Effector memory CD4-positive, alpha-beta T cell (primary cell): ENCODE data around the gene NGDN.

ENCODE experiments used
- DNase-seq, 3 donors: peaks; one replicate each; pipeline ENCODE4 v3.0.0-alpha.2; 2020
- H3K27ac ChIP-seq: 2 replicates; pipeline ENCODE4 v1.7.0; 2013; ENCODE audit warnings: mild to moderate bottlenecking, low read length, moderate library complexity; ENCODE audit not compliant: insufficient read depth, poor library complexity, severe bottlenecking
- H3K27me3 ChIP-seq: replicated peaks from 2 replicates; pipeline ENCODE4 v1.7.0; 2013; ENCODE audit warnings: mild to moderate bottlenecking, low read length; ENCODE audit not compliant: insufficient read depth, control insufficient read depth, poor library complexity, severe bottlenecking
- H3K36me3 ChIP-seq: 2 replicates; pipeline ENCODE4 v1.7.0; 2013; ENCODE audit warnings: mild to moderate bottlenecking, low read length, moderate library complexity; ENCODE audit not compliant: control insufficient read depth, insufficient read depth
- H3K4me1 ChIP-seq: 2 replicates; pipeline ENCODE4 v1.7.0; 2013; ENCODE audit warnings: low read length, mild to moderate bottlenecking; ENCODE audit not compliant: control insufficient read depth, insufficient read depth, poor library complexity, severe bottlenecking
- H3K4me3 ChIP-seq: 2 replicates; pipeline ENCODE4 v1.7.0; 2013; ENCODE audit warnings: low read length, low read depth, mild to moderate bottlenecking; ENCODE audit not compliant: insufficient read depth, poor library complexity, severe bottlenecking
- H3K9me3 ChIP-seq: 2 replicates; pipeline ENCODE4 v1.7.0; 2013; ENCODE audit warnings: mild to moderate bottlenecking, low read length, moderate library complexity; ENCODE audit not compliant: control insufficient read depth

The NGDN gene

DNA sequence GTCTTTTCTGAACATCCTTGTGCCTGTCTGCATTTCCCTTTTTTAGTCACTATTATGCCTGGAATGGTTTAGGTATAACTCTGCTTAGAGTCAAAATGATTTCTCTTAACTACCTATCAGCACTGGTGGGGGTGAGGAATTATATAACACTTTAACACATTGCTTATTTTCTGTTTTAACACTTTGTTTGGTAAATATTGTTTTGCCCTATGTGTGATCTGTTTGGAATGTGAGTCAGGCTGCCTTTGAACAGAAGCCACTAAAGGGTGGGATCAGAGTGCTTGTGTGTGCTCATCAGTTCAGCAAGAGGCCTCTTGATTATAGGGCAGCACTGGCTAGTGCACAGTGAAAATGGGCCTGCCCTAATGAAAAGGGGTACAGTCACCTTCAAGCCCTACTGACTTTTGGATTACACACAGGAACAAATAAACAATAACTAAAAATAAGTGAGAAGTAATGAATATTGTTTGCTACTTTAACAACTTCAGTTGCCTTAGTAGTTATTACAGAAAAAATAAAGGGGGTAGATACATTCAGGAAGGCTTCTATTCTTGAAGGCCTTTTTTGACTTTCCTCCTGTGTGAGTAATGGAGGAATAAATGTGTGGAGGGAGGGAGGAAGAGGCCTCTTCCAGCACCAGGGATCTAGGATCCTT lies 23.2 kb downstream of the NGDN start:
- no peak overlapping the region for H3K4me3 ChIP-seq
- DNase-seq, result no peak
- H3K27ac ChIP-seq, result no peak overlapping the region
- no peaks in the 10 kb centered on the region for H3K27me3 ChIP-seq
- H3K36me3 ChIP-seq, result peaks cover 4% of the 10 kb centered on the region
- no peaks in the 10 kb centered on the region for H3K9me3 ChIP-seq
- H3K4me1 ChIP-seq, result no peaks in the 10 kb centered on the region

GRCh38 chr14:23494223-23494622 lies 24.7 kb downstream of the NGDN start:
- H3K4me1 ChIP-seq, result no peaks in the 10 kb centered on the region
- H3K27me3 ChIP-seq, result no peaks in the 10 kb centered on the region
- no peak overlapping the region for H3K27ac ChIP-seq
- no peaks in the 10 kb centered on the region for H3K9me3 ChIP-seq
- H3K4me3 ChIP-seq, result no peak overlapping the region
- DNase-seq, result no peak
- H3K36me3 ChIP-seq, result no peaks in the 10 kb centered on the region

DNA sequence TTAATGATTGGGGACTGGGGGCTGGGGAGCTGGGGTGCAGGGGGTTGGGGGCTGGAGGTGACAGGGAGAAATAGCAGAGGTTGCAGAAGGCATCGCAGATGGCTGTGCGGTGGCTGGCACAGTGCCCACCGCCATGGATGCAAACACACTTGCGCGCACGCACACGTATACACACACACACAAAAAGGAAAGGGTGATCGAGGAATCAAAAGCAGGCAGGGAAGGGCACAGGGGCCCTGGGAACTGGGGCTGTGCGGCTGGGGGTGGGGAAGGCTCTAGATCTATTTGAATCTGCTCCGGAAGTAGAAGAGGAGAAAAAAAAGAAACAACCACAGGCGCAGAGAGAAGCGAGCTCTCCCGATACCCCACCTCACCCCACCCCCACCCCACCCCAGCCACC lies 42.7 kb downstream of the NGDN start:
- Histone ChIP-seq H3K27ac (no peak overlapping the region), H3K27me3 (no peaks in the 10 kb centered on the region), H3K36me3 (no peaks in the 10 kb centered on the region), H3K4me3 (peak overlapping the region; percentile 36), H3K9me3 (no peaks in the 10 kb centered on the region), H3K4me1 (no peaks in the 10 kb centered on the region)
- no peak for DNase-seq

DNA sequence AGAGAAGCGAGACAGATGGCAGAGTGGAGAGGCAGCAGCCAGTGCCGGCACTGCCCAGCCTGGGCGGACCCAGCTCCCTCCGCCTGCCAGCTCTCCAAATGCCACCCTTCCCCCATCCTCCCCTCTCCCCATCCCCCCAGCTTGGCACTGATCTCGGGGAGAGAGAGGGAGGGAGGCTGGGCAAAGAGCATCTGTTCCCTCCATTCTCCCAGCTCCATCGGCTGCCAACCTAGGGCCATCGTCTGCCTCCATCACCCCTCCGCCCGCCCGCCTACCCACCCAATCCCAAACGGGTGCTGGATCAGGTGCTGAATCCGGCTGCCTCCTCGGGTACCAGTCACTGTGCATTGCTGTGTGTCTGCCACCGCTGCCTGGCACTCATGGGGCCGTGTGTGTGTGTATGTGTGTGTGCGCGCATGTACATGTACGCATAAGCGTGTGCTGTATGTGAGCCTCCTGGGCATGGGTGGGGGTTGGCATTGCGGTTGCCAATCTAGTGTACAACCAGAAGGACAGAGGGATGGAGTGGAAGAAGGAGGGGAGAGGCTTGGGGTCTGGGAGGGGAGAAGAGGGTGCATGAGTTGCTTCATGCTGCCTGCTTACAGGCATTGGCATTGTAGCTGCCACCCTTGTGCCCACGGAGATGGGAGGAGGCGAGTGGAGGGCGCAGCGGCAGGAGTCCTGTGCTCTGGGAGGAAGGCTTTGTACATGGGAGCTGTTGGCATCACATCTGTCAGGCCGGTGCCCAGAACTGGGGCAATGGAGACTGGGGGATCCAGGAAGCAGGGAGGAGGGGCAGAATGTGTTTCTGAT lies 43.7 kb downstream of the NGDN start:
- no peaks in the 10 kb centered on the region for H3K9me3 ChIP-seq
- DNase-seq, result no peak
- H3K27me3 ChIP-seq, result no peaks in the 10 kb centered on the region
- no peak overlapping the region for H3K27ac ChIP-seq
- no peaks in the 10 kb centered on the region for H3K36me3 ChIP-seq
- H3K4me3 ChIP-seq, result no peak overlapping the region
- no peaks in the 10 kb centered on the region for H3K4me1 ChIP-seq

DNA sequence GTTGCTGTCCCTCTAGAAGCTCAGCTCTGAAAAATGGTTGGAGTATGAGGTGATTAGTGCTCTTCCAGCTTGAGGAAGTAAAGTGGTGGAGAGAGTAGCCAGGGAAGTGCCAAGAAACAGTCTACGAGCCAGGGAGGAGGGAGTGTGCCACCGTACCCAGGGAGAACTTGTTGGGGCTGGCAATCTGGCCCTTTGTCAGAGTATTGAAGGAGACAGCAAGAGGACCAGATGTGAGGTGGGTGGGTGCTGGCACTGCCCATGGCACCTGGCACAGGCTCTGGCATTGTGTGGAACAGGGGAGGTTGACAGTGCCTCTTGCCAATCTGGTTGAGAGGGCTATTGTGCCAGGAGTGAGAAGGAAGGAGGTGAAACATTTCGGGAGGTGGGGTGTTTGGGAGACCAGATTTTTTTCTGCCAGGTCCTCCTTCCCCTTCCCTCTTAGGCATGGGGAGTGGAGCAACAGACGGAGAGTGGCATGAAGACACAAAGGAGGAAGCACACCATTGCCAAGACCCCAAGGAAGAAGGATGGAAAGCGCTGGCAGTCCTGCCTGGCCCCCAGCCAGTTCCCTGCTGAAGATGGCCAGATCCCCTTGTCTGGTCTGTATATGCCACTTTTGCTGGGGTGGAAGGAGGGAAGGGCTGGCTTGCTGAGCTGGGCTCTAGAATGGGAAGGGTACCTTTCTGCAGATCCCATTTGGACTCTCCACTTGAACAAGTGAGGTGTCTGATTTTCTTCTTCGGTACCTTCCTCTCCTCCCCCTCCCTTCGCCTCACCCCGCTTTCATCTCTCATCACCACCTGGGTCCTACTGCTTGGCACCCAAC lies 44.5 kb downstream of the NGDN start:
- Histone ChIP-seq H3K4me1 (no peaks in the 10 kb centered on the region), H3K4me3 (no peak overlapping the region), H3K9me3 (no peaks in the 10 kb centered on the region), H3K36me3 (no peaks in the 10 kb centered on the region), H3K27me3 (no peaks in the 10 kb centered on the region), H3K27ac (no peak overlapping the region)
- no peak for DNase-seq

DNA sequence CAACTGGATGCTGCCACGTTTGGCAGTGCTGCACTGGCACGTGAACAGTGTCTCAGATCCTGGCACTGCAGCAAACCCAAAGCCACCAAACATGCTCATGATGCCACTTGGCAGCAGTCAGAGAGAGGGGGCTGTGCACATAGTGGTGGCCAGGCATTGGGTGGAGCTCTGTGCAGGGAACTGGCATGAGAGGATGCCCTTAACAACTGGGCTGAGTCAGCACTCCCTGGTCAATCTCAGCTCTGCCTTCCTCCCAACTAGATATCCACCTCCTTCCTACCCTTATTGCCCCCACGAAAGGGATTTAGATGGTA lies 45.1 kb downstream of the NGDN start:
- H3K9me3 ChIP-seq, result no peaks in the 10 kb centered on the region
- no peak for DNase-seq
- no peak overlapping the region for H3K27ac ChIP-seq
- H3K27me3 ChIP-seq, result no peaks in the 10 kb centered on the region
- no peaks in the 10 kb centered on the region for H3K36me3 ChIP-seq
- no peaks in the 10 kb centered on the region for H3K4me1 ChIP-seq
- no peak overlapping the region for H3K4me3 ChIP-seq

GRCh38 chr14:23517650-23518326 lies 48.3 kb downstream of the NGDN start:
- Histone ChIP-seq H3K4me1 (no peaks in the 10 kb centered on the region), H3K9me3 (no peaks in the 10 kb centered on the region), H3K4me3 (no peak overlapping the region), H3K27me3 (no peaks in the 10 kb centered on the region), H3K36me3 (no peaks in the 10 kb centered on the region), H3K27ac (no peak overlapping the region)
- DNase-seq, result no peak

GRCh38 chr14:23518709-23519108 lies 49.2 kb downstream of the NGDN start:
- no peaks in the 10 kb centered on the region for H3K9me3 ChIP-seq
- no peaks in the 10 kb centered on the region for H3K36me3 ChIP-seq
- no peak for DNase-seq
- H3K4me1 ChIP-seq, result no peaks in the 10 kb centered on the region
- H3K4me3 ChIP-seq, result no peak overlapping the region
- no peak overlapping the region for H3K27ac ChIP-seq
- no peaks in the 10 kb centered on the region for H3K27me3 ChIP-seq

DNA sequence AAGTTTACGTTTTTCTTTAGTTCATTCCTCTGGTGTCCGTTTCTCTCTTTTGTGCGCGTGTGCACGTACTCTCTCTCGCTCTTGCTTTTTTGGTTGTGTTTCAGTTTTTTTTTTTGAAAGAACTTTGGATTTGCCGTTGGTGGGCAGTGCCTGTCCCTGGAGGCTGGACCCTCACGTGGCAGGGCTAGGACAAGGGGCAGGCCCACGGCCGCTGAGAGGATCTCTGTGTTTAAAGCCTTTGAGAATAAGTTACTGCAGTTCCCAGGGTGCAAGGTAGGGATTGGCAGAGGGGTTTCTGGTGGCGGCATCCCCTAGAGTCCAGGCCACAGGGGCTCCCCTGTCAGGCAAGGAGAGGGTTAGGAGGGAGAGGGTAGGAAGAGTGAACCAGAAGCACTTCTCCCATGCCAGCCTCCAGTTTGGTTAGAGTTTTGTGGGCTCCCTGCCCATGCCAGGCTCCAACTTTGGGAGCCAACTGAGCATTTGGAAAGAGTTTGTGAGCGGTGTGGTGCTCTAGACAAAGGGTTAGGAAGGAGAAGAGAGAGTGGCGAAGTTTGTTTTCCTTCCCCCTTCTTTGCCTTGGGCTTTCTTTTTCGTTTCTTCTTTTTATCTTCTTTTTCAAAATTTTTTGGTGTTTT lies 51.5 kb downstream of the NGDN start:
- no peak for DNase-seq
- H3K27me3 ChIP-seq, result no peaks in the 10 kb centered on the region
- no peaks in the 10 kb centered on the region for H3K9me3 ChIP-seq
- no peak overlapping the region for H3K27ac ChIP-seq
- no peak overlapping the region for H3K4me3 ChIP-seq
- H3K36me3 ChIP-seq, result no peaks in the 10 kb centered on the region
- no peaks in the 10 kb centered on the region for H3K4me1 ChIP-seq
